HepG2 (cell line): ENCODE results near the gene RPL18. TPM values are rescaled to one million over a fixed set of nuclear protein-coding genes. Genes with fewer than 3 reads are reported as not detected.

Experiments
- CREB1 ChIP-seq, 2 experiments: fragments of 450-650 bp in 1 of 2; IDR thresholded peaks; 2 replicates each; pipeline ENCODE4 v1.6.1; 2016 to 2017; ENCODE audit warnings: control low read depth in 1 of 2, mild to moderate bottlenecking in 1 of 2, missing compliant biosample characterization in 1 of 2, missing genetic modification characterization in 1 of 2
- FOSL2 ChIP-seq: sonication (generic); formaldehyde crosslinking; IDR thresholded peaks from 2 replicates; pipeline ENCODE4 v1.4.0; 2020; ENCODE audit warnings: missing genetic modification reagents
- HOXD1 ChIP-seq: sonication (generic); formaldehyde crosslinking; IDR thresholded peaks from 2 replicates; pipeline ENCODE4 v1.5.0; 2020; ENCODE audit warnings: missing genetic modification reagents
- KAT8 ChIP-seq: IDR thresholded peaks from 2 replicates; pipeline ENCODE4 v1.6.1; 2016; ENCODE audit warnings: missing genetic modification reagents, missing compliant biosample characterization
- NFKBIZ ChIP-seq: IDR thresholded peaks from 2 replicates; pipeline ENCODE4 v1.6.1; 2018; ENCODE audit warnings: missing genetic modification reagents, missing compliant biosample characterization
- NKX3-1 ChIP-seq: sonication (generic); formaldehyde crosslinking; IDR thresholded peaks from 2 replicates; pipeline ENCODE4 v1.5.0; 2020; ENCODE audit warnings: missing genetic modification reagents
- POLR2AphosphoS2 ChIP-seq: IDR thresholded peaks from 2 replicates; pipeline ENCODE4 v1.6.1; 2011; ENCODE audit warnings: low read depth, low read length, improper control_type of control experiment
- RARA ChIP-seq: IDR thresholded peaks from 2 replicates; pipeline ENCODE4 v1.6.1; 2016; ENCODE audit warnings: missing genetic modification reagents, missing compliant biosample characterization
- RFX1 ChIP-seq: fragments of 450-650 bp; IDR thresholded peaks from 2 replicates; pipeline ENCODE4 v1.6.1; 2017
- SATB2 ChIP-seq: sonication (generic); formaldehyde crosslinking; IDR thresholded peaks from 2 replicates; pipeline ENCODE4 v1.5.0; 2020; ENCODE audit warnings: missing genetic modification reagents
- TBX3 ChIP-seq: fragments of 450-650 bp; IDR thresholded peaks from 2 replicates; pipeline ENCODE4 v1.6.1; 2017; ENCODE audit warnings: antibody characterized with exemption, mild to moderate bottlenecking, inconsistent platforms, borderline replicate concordance
- TGIF2 ChIP-seq: IDR thresholded peaks from 2 replicates; pipeline ENCODE4 v1.6.1; 2016; ENCODE audit warnings: control low read depth, missing compliant biosample characterization
- ZFP1 ChIP-seq: IDR thresholded peaks from 2 replicates; pipeline ENCODE4 v1.6.1; 2016
- ZNF143 ChIP-seq: sonication (generic); formaldehyde crosslinking; IDR thresholded peaks from 2 replicates; pipeline ENCODE4 v1.4.0; 2020; ENCODE audit warnings: missing genetic modification reagents
- ZNF460 ChIP-seq: sonication (generic); formaldehyde crosslinking; IDR thresholded peaks from 2 replicates; pipeline ENCODE4 v1.5.1; 2020; ENCODE audit warnings: missing genetic modification reagents, mild to moderate bottlenecking, borderline replicate concordance
- ZNF737 ChIP-seq: sonication (generic); formaldehyde crosslinking; IDR thresholded peaks from 2 replicates; pipeline ENCODE4 v1.5.0; 2020; ENCODE audit warnings: missing genetic modification reagents, mild to moderate bottlenecking, borderline replicate concordance
- ZNF75D ChIP-seq: sonication (generic); formaldehyde crosslinking; IDR thresholded peaks from 2 replicates; pipeline ENCODE4 v1.8.1; 2023; ENCODE audit warnings: missing genetic modification reagents, mild to moderate bottlenecking, borderline replicate concordance
- ZNF768 ChIP-seq: sonication (generic); formaldehyde crosslinking; IDR thresholded peaks from 2 replicates; pipeline ENCODE4 v1.4.0; 2020; ENCODE audit warnings: missing genetic modification reagents
- polyA plus RNA-seq, 8 experiments: library from polyadenylated mRNA; depleted of rRNA in 3 of 8; stranded (reverse) in 7 of 8; unstranded in 1 of 8; fragments of >200 nt; fragmentation: Illumina TruSeq in 4 of 8; extraction: Trizol in 4 of 8; gene quantifications; 2 replicates each; pipeline versions ENCODE4 v1.2.1 to v1.2.3, GENCODE V29; 2011 to 2016; ENCODE audit warnings: low read depth in 4 of 8, missing spikeins in 1 of 8, mixed read lengths in 1 of 8; ENCODE audit not compliant: insufficient read depth in 1 of 8
- total RNA-seq, 5 experiments: library from RNA; depleted of rRNA; stranded (reverse); fragments of >200 nt; fragmentation: Illumina TruSeq; extraction: Trizol; gene quantifications; 2 replicates each; pipeline ENCODE4 v1.2.3, GENCODE V29; 2016; ENCODE audit warnings: low read depth in 1 of 5
- TF ChIP-seq, protein P1 (sequence below): sonication (generic); formaldehyde crosslinking; IDR thresholded peaks from 2 replicates; pipeline ENCODE4 v1.8.0; 2022; ENCODE audit warnings: missing genetic modification reagents, low read depth, mild to moderate bottlenecking, borderline replicate concordance
- TF ChIP-seq, protein P2 (sequence below): IDR thresholded peaks from 2 replicates; pipeline ENCODE4 v1.6.1; 2016; ENCODE audit warnings: mild to moderate bottlenecking
- TF ChIP-seq, protein P3 (sequence below): IDR thresholded peaks from 2 replicates; pipeline ENCODE4 v1.6.1; 2016; ENCODE audit warnings: control low read depth
- TF ChIP-seq, protein P4 (sequence below): sonication (generic); formaldehyde crosslinking; IDR thresholded peaks from 2 replicates; pipeline ENCODE4 v1.5.1; 2020; ENCODE audit warnings: missing genetic modification reagents, mild to moderate bottlenecking, borderline replicate concordance
- TF ChIP-seq, protein P5 (sequence below): sonication (generic); formaldehyde crosslinking; IDR thresholded peaks from 2 replicates; pipeline ENCODE4 v1.5.1; 2020; ENCODE audit warnings: missing genetic modification reagents, mild to moderate bottlenecking, borderline replicate concordance
- TF ChIP-seq, protein P6 (sequence below): IDR thresholded peaks from 2 replicates; pipeline ENCODE4 v1.6.1; 2016

RPL18 gene
- total and polyA plus RNA-seq, 2 of the 13 experiments (the other 11 are each of a cell fraction or from before 2014, with no cell fraction given): 1,485 to 1,639 TPM

DNA sequence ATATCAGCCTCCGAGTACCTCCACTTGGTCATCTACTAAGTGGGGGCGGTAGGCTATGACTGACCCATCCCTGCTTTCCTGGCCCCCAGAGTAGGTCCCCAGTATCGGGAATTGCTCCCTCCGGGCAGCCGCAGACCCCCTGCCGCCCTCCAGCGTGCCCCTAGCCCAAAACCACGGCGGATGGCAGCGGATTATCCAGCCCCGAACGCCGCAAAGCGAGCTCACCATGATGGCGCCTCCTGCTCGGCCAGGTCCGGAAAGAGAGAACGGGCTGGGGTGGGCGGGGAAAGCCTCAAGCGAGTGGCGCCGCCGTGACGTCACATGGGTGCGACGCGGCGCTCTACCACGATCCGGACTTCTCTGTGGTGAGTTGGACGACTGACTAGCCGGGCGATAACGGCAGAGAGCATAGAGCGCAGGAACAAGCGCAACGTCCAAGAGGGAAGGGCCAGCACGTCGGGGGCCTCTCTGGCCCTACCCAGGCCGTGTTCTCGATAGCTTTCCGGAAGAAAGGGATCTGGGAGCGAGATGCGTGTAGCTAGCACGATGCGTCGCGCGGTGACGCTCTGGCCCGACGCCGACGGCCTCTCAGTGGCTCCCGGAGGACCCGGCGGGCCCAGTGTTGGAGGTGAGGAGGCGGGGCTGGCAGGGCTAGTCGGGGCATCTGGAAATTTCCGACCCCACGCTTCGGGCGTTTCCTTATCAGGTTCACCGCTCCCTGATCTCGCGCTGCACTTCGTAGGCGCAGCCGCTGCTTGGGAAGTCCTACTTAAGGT lies at the start of gene RPL18, which contains the start of gene SPHK2 (continued):
- TF ChIP-seq, protein P1, sequence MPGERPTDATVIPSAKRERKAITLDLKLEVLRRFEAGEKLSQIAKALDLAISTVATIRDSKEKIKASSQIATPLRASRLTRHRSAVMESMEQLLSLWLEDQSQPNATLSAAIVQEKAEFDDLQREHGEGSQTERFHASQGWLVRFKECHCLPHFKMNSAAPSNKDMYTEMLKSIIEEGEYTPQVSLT (CRISPR knock-in tag): no peak
- TF ChIP-seq, protein P2, sequence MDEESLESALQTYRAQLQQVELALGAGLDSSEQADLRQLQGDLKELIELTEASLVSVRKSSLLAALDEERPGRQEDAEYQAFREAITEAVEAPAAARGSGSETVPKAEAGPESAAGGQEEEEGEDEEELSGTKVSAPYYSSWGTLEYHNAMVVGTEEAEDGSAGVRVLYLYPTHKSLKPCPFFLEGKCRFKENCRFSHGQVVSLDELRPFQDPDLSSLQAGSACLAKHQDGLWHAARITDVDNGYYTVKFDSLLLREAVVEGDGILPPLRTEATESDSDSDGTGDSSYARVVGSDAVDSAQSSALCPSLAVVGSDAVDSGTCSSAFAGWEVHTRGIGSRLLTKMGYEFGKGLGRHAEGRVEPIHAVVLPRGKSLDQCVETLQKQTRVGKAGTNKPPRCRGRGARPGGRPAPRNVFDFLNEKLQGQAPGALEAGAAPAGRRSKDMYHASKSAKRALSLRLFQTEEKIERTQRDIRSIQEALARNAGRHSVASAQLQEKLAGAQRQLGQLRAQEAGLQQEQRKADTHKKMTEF: peak; percentile 99
- TF ChIP-seq TBX3 (peak; percentile 67; the same call in 1 of the 2 replicates), NFKBIZ (peak; percentile 87), ZNF75D (CRISPR knock-in tag) (0 out of 2 replicates have a peak, but pooled peaks have one; percentile 49), ZNF768 (CRISPR knock-in tag) (peak; percentile 70), TGIF2 (CRISPR knock-in tag) (peak; percentile 46), RARA (peak; percentile 58), FOSL2 (peak; percentile 72), ZNF460 (CRISPR knock-in tag) (no peak), SATB2 (CRISPR knock-in tag) (no peak), ZNF143 (CRISPR knock-in tag) (peak; percentile 84), POLR2AphosphoS2 (peak; percentile 94), CREB1 (IDR thresholded peaks at IDR 0.05) (peak; percentile 100), CREB1 (CRISPR knock-in tag; IDR thresholded peaks at IDR 0.05) (peak; percentile 100), ZNF737 (peak; percentile 69; the same call in 1 of the 2 replicates), ZFP1 (CRISPR knock-in tag) (peak; percentile 94), NKX3-1 (no peak), RFX1 (peak; percentile 17; the same call in 1 of the 2 replicates), KAT8 (CRISPR knock-in tag) (peak; percentile 99), HOXD1 (no peak)
- TF ChIP-seq, protein P3, sequence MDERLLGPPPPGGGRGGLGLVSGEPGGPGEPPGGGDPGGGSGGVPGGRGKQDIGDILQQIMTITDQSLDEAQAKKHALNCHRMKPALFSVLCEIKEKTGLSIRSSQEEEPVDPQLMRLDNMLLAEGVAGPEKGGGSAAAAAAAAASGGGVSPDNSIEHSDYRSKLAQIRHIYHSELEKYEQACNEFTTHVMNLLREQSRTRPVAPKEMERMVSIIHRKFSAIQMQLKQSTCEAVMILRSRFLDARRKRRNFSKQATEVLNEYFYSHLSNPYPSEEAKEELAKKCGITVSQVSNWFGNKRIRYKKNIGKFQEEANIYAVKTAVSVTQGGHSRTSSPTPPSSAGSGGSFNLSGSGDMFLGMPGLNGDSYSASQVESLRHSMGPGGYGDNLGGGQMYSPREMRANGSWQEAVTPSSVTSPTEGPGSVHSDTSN (CRISPR knock-in tag): no peak
- TF ChIP-seq, protein P4, sequence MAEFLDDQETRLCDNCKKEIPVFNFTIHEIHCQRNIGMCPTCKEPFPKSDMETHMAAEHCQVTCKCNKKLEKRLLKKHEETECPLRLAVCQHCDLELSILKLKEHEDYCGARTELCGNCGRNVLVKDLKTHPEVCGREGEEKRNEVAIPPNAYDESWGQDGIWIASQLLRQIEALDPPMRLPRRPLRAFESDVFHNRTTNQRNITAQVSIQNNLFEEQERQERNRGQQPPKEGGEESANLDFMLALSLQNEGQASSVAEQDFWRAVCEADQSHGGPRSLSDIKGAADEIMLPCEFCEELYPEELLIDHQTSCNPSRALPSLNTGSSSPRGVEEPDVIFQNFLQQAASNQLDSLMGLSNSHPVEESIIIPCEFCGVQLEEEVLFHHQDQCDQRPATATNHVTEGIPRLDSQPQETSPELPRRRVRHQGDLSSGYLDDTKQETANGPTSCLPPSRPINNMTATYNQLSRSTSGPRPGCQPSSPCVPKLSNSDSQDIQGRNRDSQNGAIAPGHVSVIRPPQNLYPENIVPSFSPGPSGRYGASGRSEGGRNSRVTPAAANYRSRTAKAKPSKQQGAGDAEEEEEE (CRISPR knock-in tag): 0 out of 2 replicates have a peak, but pooled peaks have one; percentile 49
- TF ChIP-seq, protein P5, sequence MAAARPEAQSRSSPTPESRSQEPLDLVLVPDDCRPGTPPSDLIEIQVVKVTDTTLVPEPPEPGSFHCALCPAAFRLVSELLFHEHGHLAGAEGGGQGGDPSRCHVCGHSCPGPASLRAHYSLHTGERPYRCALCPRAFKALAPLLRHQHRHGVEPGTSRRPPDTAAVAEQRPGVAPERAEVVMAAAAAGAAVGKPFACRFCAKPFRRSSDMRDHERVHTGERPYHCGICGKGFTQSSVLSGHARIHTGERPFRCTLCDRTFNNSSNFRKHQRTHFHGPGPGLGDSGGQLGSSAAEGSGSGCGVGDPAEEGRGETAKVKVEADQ (CRISPR knock-in tag): peak; percentile 83; the same call in 1 of the 2 replicates
- TF ChIP-seq, protein P6, sequence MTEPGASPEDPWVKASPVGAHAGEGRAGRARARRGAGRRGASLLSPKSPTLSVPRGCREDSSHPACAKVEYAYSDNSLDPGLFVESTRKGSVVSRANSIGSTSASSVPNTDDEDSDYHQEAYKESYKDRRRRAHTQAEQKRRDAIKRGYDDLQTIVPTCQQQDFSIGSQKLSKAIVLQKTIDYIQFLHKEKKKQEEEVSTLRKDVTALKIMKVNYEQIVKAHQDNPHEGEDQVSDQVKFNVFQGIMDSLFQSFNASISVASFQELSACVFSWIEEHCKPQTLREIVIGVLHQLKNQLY (CRISPR knock-in tag): peak; percentile 17; the same call in 1 of the 2 replicates
